NOMO-1 treated with DMSO at 0.1 percent for 48 hours (cell line): ENCODE measurements around the gene TSKU.
A peak's percentile ranks its signal among the peaks of the same experiment; 100 is the strongest.

Source experiments
- DNase-seq: peaks from one replicate; lab custom pipeline; 2025; ENCODE audit not compliant: unreplicated experiment; lab: John Stamatoyannopoulos, UW

The TSKU gene

GRCh38 chr11:76769645-76770586, 13.2 kb upstream of the TSKU start:
- no peak for DNase-seq

GRCh38 chr11:76770642-76771445, 12.3 kb upstream of the TSKU start:
- DNase-seq, result no peak

GRCh38 chr11:76771446-76772099, 11.6 kb upstream of the TSKU start:
- no peak for DNase-seq

GRCh38 chr11:76772100-76772782, 10.9 kb upstream of the TSKU start:
- DNase-seq, result no peak

- no peak for DNase-seq
Observed at GRCh38 chr11:76772783-76773106, 10.4 kb upstream of the TSKU start.

GRCh38 chr11:76773921-76774361, 9.2 kb upstream of the TSKU start:
- no peak for DNase-seq

- DNase-seq, result no peak
Observed at GRCh38 chr11:76776472-76776871, 6.7 kb upstream of the TSKU start.

- DNase-seq, result no peak
Observed at GRCh38 chr11:76777305-76777704, 5.9 kb upstream of the TSKU start.

- no peak for DNase-seq
Observed at GRCh38 chr11:76777876-76778275, 5.3 kb upstream of the TSKU start.

GRCh38 chr11:76778874-76779273, 4.3 kb upstream of the TSKU start:
- DNase-seq, result no peak

GRCh38 chr11:76781046-76781801, 1.9 kb upstream of the TSKU start:
- DNase-seq, result no peak

GRCh38 chr11:76781807-76782530, 1.2 kb upstream of the TSKU start:
- DNase-seq, result no peak

- DNase-seq, result peak; percentile 74
Observed at GRCh38 chr11:76782531-76783293, 444 bp upstream of the TSKU start.

GRCh38 chr11:76783896-76784813, 999 bp downstream of the TSKU start:
- no peak for DNase-seq

GRCh38 chr11:76785513-76785912, 2.4 kb downstream of the TSKU start:
- no peak for DNase-seq

- no peak for DNase-seq
Observed at GRCh38 chr11:76786016-76786415, 2.9 kb downstream of the TSKU start.

- no peak for DNase-seq
Observed at GRCh38 chr11:76786441-76787014, 3.4 kb downstream of the TSKU start.
